Spinal cord (tissue), 10 donors: Measurements from ENCODE around the gene HNRNPL. TPM values are rescaled to one million over a fixed set of nuclear protein-coding genes. Genes with fewer than 3 reads are reported as not detected.
"Not testable (repeated sequence)": the region's sequence is repeated elsewhere in the genome, so short reads cannot be mapped to it uniquely, and the experiment has no call there.

Experiments used
- DNase-seq, 6 donors: peaks; one replicate each; pipeline versions ENCODE4 v3.0.0 to v3.0.0-alpha.2; 2013 to 2015; ENCODE audit warnings: low spot score in 6 of 6, low read depth in 4 of 6
- H3K27ac ChIP-seq: one replicate; pipeline ENCODE4 v1.5.1; 2013; ENCODE audit warnings: low read depth, low read length, control low read depth
- H3K27me3 ChIP-seq: one replicate; pipeline ENCODE4 v1.6.1; 2013; ENCODE audit warnings: low read length; ENCODE audit not compliant: control insufficient read depth, insufficient read depth
- H3K36me3 ChIP-seq: one replicate; pipeline ENCODE4 v1.6.1; 2013; ENCODE audit warnings: low read length; ENCODE audit not compliant: control insufficient read depth, insufficient read depth
- H3K4me1 ChIP-seq: one replicate; pipeline ENCODE4 v1.6.1; 2013; ENCODE audit warnings: low read length; ENCODE audit not compliant: control insufficient read depth, insufficient read depth
- H3K4me3 ChIP-seq: one replicate; pipeline ENCODE4 v1.5.1; 2013; ENCODE audit warnings: low read depth, low read length, control low read depth
- H3K9me3 ChIP-seq: one replicate; pipeline ENCODE4 v1.6.1; 2013; ENCODE audit warnings: low read length; ENCODE audit not compliant: control insufficient read depth, insufficient read depth
- WGBS: methylation state at CpG from one replicate; pipeline ENCODE4 v1.1.5; 2013; ENCODE audit warnings: missing lambda C conversion rate; ENCODE audit not compliant: insufficient coverage; 5-methylcytosine and 5-hydroxymethylcytosine counted together
- polyA plus RNA-seq, 2 donors: library from polyadenylated mRNA; unstranded; fragments of 120-200 nt; gene quantifications; one replicate each; pipeline ENCODE4 v1.2.1, GENCODE V29; 2013; ENCODE audit not compliant: insufficient read length in 2 of 2
- total RNA-seq, 2 donors: library from RNA; depleted of rRNA in 1 of 2; stranded (reverse); fragments of 120-200 nt in 1 of 2; fragments of >200 nt in 1 of 2; gene quantifications; one replicate each; pipeline versions ENCODE4 v1.2.3 to v1.2.4, GENCODE V29; 2013 to 2014
- donor health status: healthy.

Gene HNRNPL
- total and polyA plus RNA-seq, 4 donors, result 214 to 338 (median 293) TPM

GRCh38 chr19:38873400-38873799, 23.6 kb upstream of the HNRNPL start:
- not testable (repeated sequence) for H3K27me3 ChIP-seq, H3K4me3 ChIP-seq, DNase-seq, H3K9me3 ChIP-seq, H3K27ac ChIP-seq
- Histone ChIP-seq H3K4me1 (peaks cover 18% of the 10 kb centered on the region), H3K36me3 (peaks cover 22% of the 10 kb centered on the region)
- WGBS, result 93% methylated on average over 10 of the region's 10 CpGs

- 89% methylated on average over 14 of the region's 19 CpGs for WGBS
- Histone ChIP-seq H3K27ac (no peak overlapping the region), H3K4me3 (no peak overlapping the region)
These were observed 20.8 kb upstream of the HNRNPL start for GRCh38 chr19:38870612-38871011.

GRCh38 chr19:38869836-38870607, 20.2 kb upstream of the HNRNPL start:
- H3K27me3 ChIP-seq, result no peaks in the 10 kb centered on the region
- H3K36me3 ChIP-seq, result peaks cover 9% of the 10 kb centered on the region
- H3K4me3 ChIP-seq, result peak overlapping the region; percentile 56
- H3K4me1 ChIP-seq, result peaks cover 17% of the 10 kb centered on the region
- peak in 3 of 6 donors; percentile 35 to 91 (median 79) for DNase-seq
- H3K9me3 ChIP-seq, result no peaks in the 10 kb centered on the region
- 13% methylated on average over 54 of the region's 62 CpGs for WGBS
- H3K27ac ChIP-seq, result no peak overlapping the region

More at GRCh38 chr19:38870612-38871011, 20.8 kb upstream of the HNRNPL start:
- Histone ChIP-seq H3K27me3 (no peaks in the 10 kb centered on the region), H3K36me3 (peaks cover 9% of the 10 kb centered on the region), H3K9me3 (no peaks in the 10 kb centered on the region), H3K4me1 (peaks cover 17% of the 10 kb centered on the region)
- DNase-seq, result no peak

DNA sequence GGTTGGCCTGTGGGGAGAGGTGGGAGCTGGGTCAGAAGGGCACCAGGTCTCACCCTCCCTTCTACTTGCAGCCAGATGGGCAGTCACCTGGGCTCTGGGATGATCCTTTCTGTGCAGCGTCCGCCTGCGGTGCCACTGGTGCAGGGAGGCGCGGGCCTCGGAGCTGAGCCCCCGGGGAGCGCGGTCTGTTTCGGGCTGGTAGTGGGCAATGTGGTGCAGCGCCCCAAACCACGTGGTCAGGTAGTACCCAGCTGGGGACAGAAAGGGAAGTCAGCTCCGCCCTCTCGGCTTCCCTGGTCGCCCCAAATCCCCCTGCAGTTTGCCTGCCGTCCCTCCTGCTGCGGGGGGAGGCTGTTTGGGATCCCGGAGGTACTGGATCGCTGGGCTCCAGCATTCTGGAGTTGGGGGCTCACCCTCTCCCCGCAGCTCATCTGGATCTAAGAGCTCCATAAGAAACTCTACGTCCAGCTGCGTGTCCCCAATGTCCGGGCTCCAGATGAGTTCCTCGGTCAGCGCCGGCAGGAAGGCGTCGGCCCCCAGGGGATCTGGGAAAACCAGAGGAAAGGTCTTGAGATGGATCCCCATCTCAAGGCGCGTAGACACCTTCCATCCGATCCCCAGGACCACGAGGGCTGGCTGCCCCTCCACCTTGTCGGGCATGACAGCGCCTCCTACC, 19.5 kb upstream of the HNRNPL start:
- Histone ChIP-seq H3K36me3 (peaks cover 9% of the 10 kb centered on the region), H3K9me3 (no peaks in the 10 kb centered on the region), H3K4me1 (peaks cover 17% of the 10 kb centered on the region), H3K27ac (no peak overlapping the region), H3K4me3 (peak overlapping the region; percentile 56), H3K27me3 (no peaks in the 10 kb centered on the region)
- peak in 1 of 6 donors; percentile 57 for DNase-seq
- WGBS, result 3% methylated on average over 31 of the region's 34 CpGs

- H3K4me1 ChIP-seq, result peaks cover 17% of the 10 kb centered on the region
- H3K27ac ChIP-seq, result no peak overlapping the region
- 86% methylated on average over 2 of the region's 6 CpGs for WGBS
- no peak for DNase-seq
- H3K27me3 ChIP-seq, result no peaks in the 10 kb centered on the region
- no peak overlapping the region for H3K4me3 ChIP-seq
- peaks cover 9% of the 10 kb centered on the region for H3K36me3 ChIP-seq
- H3K9me3 ChIP-seq, result no peaks in the 10 kb centered on the region
These were observed 18.8 kb upstream of the HNRNPL start for GRCh38 chr19:38868551-38868950.

GRCh38 chr19:38867171-38867780, 17.5 kb upstream of the HNRNPL start:
- WGBS, result 85% methylated on average over 5 of the region's 10 CpGs
- Histone ChIP-seq H3K9me3 (no peaks in the 10 kb centered on the region), H3K36me3 (peaks cover 9% of the 10 kb centered on the region), H3K4me1 (peaks cover 25% of the 10 kb centered on the region), H3K27ac (no peak overlapping the region), H3K4me3 (no peak overlapping the region), H3K27me3 (no peaks in the 10 kb centered on the region)
- no peak for DNase-seq

- H3K9me3 ChIP-seq, result no peaks in the 10 kb centered on the region
- no peak overlapping the region for H3K4me3 ChIP-seq
- peaks cover 10% of the 10 kb centered on the region for H3K4me1 ChIP-seq
- WGBS, result 20% methylated on average over 4 of the region's 10 CpGs
- DNase-seq, result peak in 4 of 6 donors; percentile 15 to 85 (median 46)
- peak overlapping the region; percentile 47 for H3K27ac ChIP-seq
- no peaks in the 10 kb centered on the region for H3K36me3 ChIP-seq
- H3K27me3 ChIP-seq, result no peaks in the 10 kb centered on the region
These were observed 12.7 kb upstream of the HNRNPL start for GRCh38 chr19:38862321-38863059.

GRCh38 chr19:38861368-38861767, 11.6 kb upstream of the HNRNPL start:
- Histone ChIP-seq H3K4me3 (no peak overlapping the region), H3K27ac (no peak overlapping the region), H3K9me3 (no peaks in the 10 kb centered on the region), H3K4me1 (peaks cover 10% of the 10 kb centered on the region), H3K27me3 (no peaks in the 10 kb centered on the region), H3K36me3 (no peaks in the 10 kb centered on the region)
- no peak for DNase-seq
- no CpG with 5 or more reads among the region's 3 CpGs for WGBS

GRCh38 chr19:38859631-38860204, 9.9 kb upstream of the HNRNPL start:
- H3K27ac ChIP-seq, H3K36me3 ChIP-seq, DNase-seq, H3K27me3 ChIP-seq, H3K9me3 ChIP-seq, H3K4me3 ChIP-seq: not testable (repeated sequence)
- 55% methylated on average over 10 of the region's 21 CpGs for WGBS
- peaks cover 10% of the 10 kb centered on the region for H3K4me1 ChIP-seq
